ENCODE measurements around the gene SNX14. TPM values are rescaled to one million over a fixed set of nuclear protein-coding genes. Genes with fewer than 3 reads are reported as not detected.

Gene SNX14
- total RNA-seq, 1 donor: 117 TPM

GRCh38 chr6:85460921-85461797 lies 132.5 kb downstream of the SNX14 start:
- TF ChIP-seq, protein P1, sequence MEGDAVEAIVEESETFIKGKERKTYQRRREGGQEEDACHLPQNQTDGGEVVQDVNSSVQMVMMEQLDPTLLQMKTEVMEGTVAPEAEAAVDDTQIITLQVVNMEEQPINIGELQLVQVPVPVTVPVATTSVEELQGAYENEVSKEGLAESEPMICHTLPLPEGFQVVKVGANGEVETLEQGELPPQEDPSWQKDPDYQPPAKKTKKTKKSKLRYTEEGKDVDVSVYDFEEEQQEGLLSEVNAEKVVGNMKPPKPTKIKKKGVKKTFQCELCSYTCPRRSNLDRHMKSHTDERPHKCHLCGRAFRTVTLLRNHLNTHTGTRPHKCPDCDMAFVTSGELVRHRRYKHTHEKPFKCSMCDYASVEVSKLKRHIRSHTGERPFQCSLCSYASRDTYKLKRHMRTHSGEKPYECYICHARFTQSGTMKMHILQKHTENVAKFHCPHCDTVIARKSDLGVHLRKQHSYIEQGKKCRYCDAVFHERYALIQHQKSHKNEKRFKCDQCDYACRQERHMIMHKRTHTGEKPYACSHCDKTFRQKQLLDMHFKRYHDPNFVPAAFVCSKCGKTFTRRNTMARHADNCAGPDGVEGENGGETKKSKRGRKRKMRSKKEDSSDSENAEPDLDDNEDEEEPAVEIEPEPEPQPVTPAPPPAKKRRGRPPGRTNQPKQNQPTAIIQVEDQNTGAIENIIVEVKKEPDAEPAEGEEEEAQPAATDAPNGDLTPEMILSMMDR (IDR thresholded peaks at IDR 0.05; ENCODE audit: extremely low read depth, low read depth, low read length): no peak
- Histone ChIP-seq H3K36me3 (ENCODE audit: insufficient read depth, low read length) (peaks cover 23% of the 10 kb centered on the region), H3K4me2 (ENCODE audit: insufficient read depth, low read length) (peak overlapping the region; percentile 74)

GRCh38 chr6:85460154-85460920 lies 133.3 kb downstream of the SNX14 start:
- Histone ChIP-seq H3K27ac (ENCODE audit: low read depth, low read length) (peak overlapping the region; percentile 100), H4K20me1 (ENCODE audit: insufficient read depth, low read length) (peaks cover 21% of the 10 kb centered on the region), H3K4me2 (ENCODE audit: insufficient read depth, low read length) (peak overlapping the region; percentile 74), H3K4me1 (ENCODE audit: insufficient read depth, low read length) (peaks cover 95% of the 10 kb centered on the region), H3K4me3 (ENCODE audit: insufficient read depth, low read length) (no peak overlapping the region), H3K27me3 (ENCODE audit: insufficient read depth, low read length) (no peaks in the 10 kb centered on the region), H2AFZ (ENCODE audit: low read length) (no peak overlapping the region), H3K79me2 (ENCODE audit: insufficient read depth, low read length) (peaks cover 79% of the 10 kb centered on the region), H3K36me3 (ENCODE audit: insufficient read depth, low read length) (peaks cover 23% of the 10 kb centered on the region), H3K9me3 (ENCODE audit: low read depth, low read length) (no peaks in the 10 kb centered on the region)
- TF ChIP-seq, protein P1 (IDR thresholded peaks at IDR 0.05; ENCODE audit: extremely low read depth, low read depth, low read length): no peak
- no peak for DNase-seq (ENCODE audit: insufficient read length, low spot score, missing footprints)

More at GRCh38 chr6:85460921-85461797, 132.5 kb downstream of the SNX14 start:
- peak overlapping the region; percentile 100 for H3K27ac ChIP-seq (ENCODE audit: low read depth, low read length)
- H3K27me3 ChIP-seq (ENCODE audit: insufficient read depth, low read length): no peaks in the 10 kb centered on the region
- peaks cover 79% of the 10 kb centered on the region for H3K79me2 ChIP-seq (ENCODE audit: insufficient read depth, low read length)
- H3K4me3 ChIP-seq (ENCODE audit: insufficient read depth, low read length): no peak overlapping the region
- DNase-seq (ENCODE audit: insufficient read length, low spot score, missing footprints): no peak
- H4K20me1 ChIP-seq (ENCODE audit: insufficient read depth, low read length): peaks cover 13% of the 10 kb centered on the region
- peaks cover 98% of the 10 kb centered on the region for H3K4me1 ChIP-seq (ENCODE audit: insufficient read depth, low read length)
- no peak overlapping the region for H2AFZ ChIP-seq (ENCODE audit: low read length)
- no peaks in the 10 kb centered on the region for H3K9me3 ChIP-seq (ENCODE audit: low read depth, low read length)

GRCh38 chr6:85459224-85459901 lies 134.3 kb downstream of the SNX14 start:
- peak overlapping the region; percentile 100 for H3K27ac ChIP-seq (ENCODE audit: low read depth, low read length)
- TF ChIP-seq, protein P1 (IDR thresholded peaks at IDR 0.05; ENCODE audit: extremely low read depth, low read depth, low read length): no peak
- H3K9me3 ChIP-seq (ENCODE audit: low read depth, low read length): no peaks in the 10 kb centered on the region
- peaks cover 90% of the 10 kb centered on the region for H3K4me1 ChIP-seq (ENCODE audit: insufficient read depth, low read length)
- peak overlapping the region; percentile 74 for H3K4me2 ChIP-seq (ENCODE audit: insufficient read depth, low read length)
- no peaks in the 10 kb centered on the region for H3K27me3 ChIP-seq (ENCODE audit: insufficient read depth, low read length)
- peak overlapping the region; percentile 13 for H3K4me3 ChIP-seq (ENCODE audit: insufficient read depth, low read length)
- peaks cover 21% of the 10 kb centered on the region for H4K20me1 ChIP-seq (ENCODE audit: insufficient read depth, low read length)
- peak; percentile 62 for DNase-seq (ENCODE audit: insufficient read length, low spot score, missing footprints)
- H2AFZ ChIP-seq (ENCODE audit: low read length): no peak overlapping the region
- H3K79me2 ChIP-seq (ENCODE audit: insufficient read depth, low read length): peaks cover 81% of the 10 kb centered on the region
- peaks cover 27% of the 10 kb centered on the region for H3K36me3 ChIP-seq (ENCODE audit: insufficient read depth, low read length)
